ENCODE results near the gene GPR146. TPM values are rescaled to one million over a fixed set of nuclear protein-coding genes. Genes with fewer than 3 reads are reported as not detected.

GPR146 gene
- total and polyA plus RNA-seq, 11 donors: 11.1 to 56.8 (median 25.2) TPM

GRCh38 chr7:1019255-1019785 is 25.0 kb upstream of the GPR146 start:
- H3K4me3 ChIP-seq: no peak overlapping the region
- ATAC-seq: no peak
- H3K36me3 ChIP-seq: peaks cover 0 to 18% (median 6%) of the 10 kb centered on the region in 9 donors
- DNase-seq: no peak
- H3K27ac ChIP-seq: no peak overlapping the region
- H3K9me3 ChIP-seq: peaks cover 0 to 6% (median 0%) of the 10 kb centered on the region in 12 donors
- peaks cover 0 to 13% (median 0%) of the 10 kb centered on the region in 12 donors for H3K4me1 ChIP-seq
- WGBS, 4 donors: 88 to 92% (median 89%) methylated on average over 10 to 14 of the region's 14 CpGs
- no peaks in the 10 kb centered on the region for H3K27me3 ChIP-seq
- TF ChIP-seq CTCF (IDR thresholded peaks at IDR 0.05) (no peak), POLR2A (IDR thresholded peaks at IDR 0.05) (no peak)
- intact Hi-C loops (cut with DNase I): no loop called here

- Histone ChIP-seq H3K27ac (no peak overlapping the region), H3K4me1 (peaks cover 0 to 8% (median 0%) of the 10 kb centered on the region in 12 donors), H3K36me3 (peaks cover 0 to 18% (median 6%) of the 10 kb centered on the region in 9 donors), H3K4me3 (no peak overlapping the region), H3K9me3 (peaks cover 0 to 6% (median 0%) of the 10 kb centered on the region in 12 donors), H3K27me3 (no peaks in the 10 kb centered on the region)
- no peak for DNase-seq
- intact Hi-C loops (cut with DNase I): loop anchor here in 2 of 10 donors (2.0 kb wide), 2 partner anchors 41 to 45 kb away; no protein-coding TSS in a partner anchor
- TF ChIP-seq POLR2A (IDR thresholded peaks at IDR 0.05) (no peak), CTCF (IDR thresholded peaks at IDR 0.05) (no peak)
- no peak for ATAC-seq
- WGBS, 4 donors: 94 to 95% (median 94%) methylated on average over 23 to 42 of the region's 42 CpGs
Measured at GRCh38 chr7:1019789-1020610, 24.3 kb upstream of the GPR146 start.

- WGBS, 4 donors: 82 to 91% (median 89%) methylated on average over 3 to 7 of the region's 7 CpGs
- H3K4me3 ChIP-seq: no peak overlapping the region
- TF ChIP-seq POLR2A (IDR thresholded peaks at IDR 0.05): no peak
- TF ChIP-seq CTCF (IDR thresholded peaks at IDR 0.05): peak in 5 of 12 donors; percentile 10 to 32 (median 19)
- DNase-seq (no peak), ATAC-seq (no peak)
- H3K9me3 ChIP-seq: peaks cover 0 to 6% (median 0%) of the 10 kb centered on the region in 12 donors
- peaks cover 0 to 25% (median 11%) of the 10 kb centered on the region in 9 donors for H3K36me3 ChIP-seq
- H3K27ac ChIP-seq: no peak overlapping the region
- H3K4me1 ChIP-seq: peaks cover 0 to 10% (median 0%) of the 10 kb centered on the region in 12 donors
- no peaks in the 10 kb centered on the region for H3K27me3 ChIP-seq
- intact Hi-C loops (cut with DNase I): loop anchor here in 2 of 10 donors (2.0 kb wide), 2 partner anchors 40 to 44 kb away; no protein-coding TSS in a partner anchor
Measured at GRCh38 chr7:1020849-1021251, 23.5 kb upstream of the GPR146 start.

DNA sequence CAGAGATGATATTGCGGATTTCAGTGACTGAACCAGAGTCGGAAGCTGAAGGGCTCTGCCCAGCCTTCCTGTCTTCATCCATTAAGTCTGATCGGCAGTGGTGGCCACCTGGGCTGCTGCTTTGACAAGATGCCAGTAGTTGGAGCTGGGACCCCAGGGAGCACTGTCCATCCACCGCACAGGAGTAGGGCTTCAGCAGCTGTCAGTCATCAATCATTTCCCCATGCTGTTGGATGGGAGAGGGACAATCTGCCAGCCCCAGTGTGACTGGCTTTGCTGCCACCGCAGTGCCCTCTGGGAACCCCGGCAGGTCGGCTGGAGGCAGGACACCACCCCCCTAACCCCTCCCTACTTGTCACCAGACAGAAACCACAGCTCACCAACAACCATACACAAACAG is 23.0 kb upstream of the GPR146 start:
- TF ChIP-seq CTCF (IDR thresholded peaks at IDR 0.05) (no peak), POLR2A (IDR thresholded peaks at IDR 0.05) (no peak)
- Histone ChIP-seq H3K27me3 (no peaks in the 10 kb centered on the region), H3K4me3 (no peak overlapping the region), H3K9me3 (peaks cover 0 to 6% (median 0%) of the 10 kb centered on the region in 12 donors), H3K27ac (no peak overlapping the region), H3K36me3 (peaks cover 0 to 30% (median 17%) of the 10 kb centered on the region in 9 donors), H3K4me1 (peaks cover 0 to 10% (median 0%) of the 10 kb centered on the region in 12 donors)
- intact Hi-C loops (cut with DNase I): loop anchor here in 2 of 10 donors (2.0 kb wide), 2 partner anchors 39 to 43 kb away; no protein-coding TSS in a partner anchor
- no peak for DNase-seq
- ATAC-seq: peak in 1 of 4 donors; percentile 18
- 74 to 97% (median 94%) methylated on average over 6 to 7 of the region's 7 CpGs for WGBS, 4 donors
